HepG2 (cell line): Measurements from ENCODE around the gene MXRA7. TPM values are rescaled to one million over a fixed set of nuclear protein-coding genes. Genes with fewer than 3 reads are reported as not detected.

Experiments
- FOXO1 ChIP-seq: sonication (generic); formaldehyde crosslinking; IDR thresholded peaks from 2 replicates; pipeline ENCODE4 v1.4.0; 2020; ENCODE audit warnings: missing genetic modification reagents
- GABPB1 ChIP-seq: IDR thresholded peaks from 2 replicates; pipeline ENCODE4 v1.6.1; 2016; ENCODE audit warnings: mild to moderate bottlenecking, missing genetic modification reagents, moderate library complexity, missing compliant biosample characterization
- HNRNPH1 ChIP-seq: fragments of 200-400 bp; formaldehyde crosslinking; optimal IDR thresholded peaks from 2 replicates; pipeline ENCODE3; 2017; ENCODE audit warnings: mild to moderate bottlenecking, low read depth, low read length
- MED13 ChIP-seq: sonication (generic); formaldehyde crosslinking; IDR thresholded peaks from 2 replicates; pipeline ENCODE4 v1.5.0; 2020; ENCODE audit warnings: missing genetic modification reagents
- NR2F6 ChIP-seq, 2 experiments: IDR thresholded peaks; 2 replicates each; pipeline ENCODE4 v1.6.1; 2016; ENCODE audit warnings: antibody characterized with exemption in 1 of 2, mild to moderate bottlenecking in 1 of 2
- RARG ChIP-seq: sonication (generic); formaldehyde crosslinking; IDR thresholded peaks from 2 replicates; pipeline ENCODE4 v1.4.0; 2020; ENCODE audit warnings: low read depth, mild to moderate bottlenecking, missing genetic modification reagents
- ZNF253 ChIP-seq: sonication (generic); formaldehyde crosslinking; IDR thresholded peaks from 2 replicates; pipeline ENCODE4 v1.8.0; 2022; ENCODE audit warnings: mild to moderate bottlenecking, missing genetic modification reagents, borderline replicate concordance
- ZNF282 ChIP-seq: fragments of 450-650 bp; IDR thresholded peaks from 2 replicates; pipeline ENCODE4 v1.6.1; 2018; ENCODE audit not compliant: partially characterized antibody
- ZNF343 ChIP-seq: sonication (generic); formaldehyde crosslinking; IDR thresholded peaks from 2 replicates; pipeline ENCODE4 v1.4.0; 2020; ENCODE audit warnings: mild to moderate bottlenecking, missing genetic modification reagents
- ZNF350 ChIP-seq: sonication (generic); formaldehyde crosslinking; IDR thresholded peaks from 2 replicates; pipeline ENCODE4 v1.4.0; 2020; ENCODE audit warnings: mild to moderate bottlenecking, low read depth, missing genetic modification reagents, borderline replicate concordance
- ZNF615 ChIP-seq: sonication (generic); formaldehyde crosslinking; IDR thresholded peaks from 2 replicates; pipeline ENCODE4 v1.5.0; 2020; ENCODE audit warnings: mild to moderate bottlenecking, missing genetic modification reagents, borderline replicate concordance
- ZNF7 ChIP-seq: IDR thresholded peaks from 2 replicates; pipeline ENCODE4 v1.6.1; 2016; ENCODE audit warnings: missing biosample characterization, missing genetic modification reagents
- ZNF766 ChIP-seq: sonication (generic); formaldehyde crosslinking; IDR thresholded peaks from 2 replicates; pipeline ENCODE4 v1.5.0; 2020; ENCODE audit warnings: missing genetic modification reagents, borderline replicate concordance
- ZNF777 ChIP-seq: sonication (generic); formaldehyde crosslinking; IDR thresholded peaks from 2 replicates; pipeline ENCODE4 v1.4.0; 2020; ENCODE audit warnings: missing genetic modification reagents
- ZSCAN25 ChIP-seq: sonication (generic); formaldehyde crosslinking; IDR thresholded peaks from 2 replicates; pipeline ENCODE4 v1.8.0; 2022; ENCODE audit warnings: mild to moderate bottlenecking, missing genetic modification reagents
- polyA plus RNA-seq, 8 experiments: library from polyadenylated mRNA; depleted of rRNA in 3 of 8; stranded (reverse) in 7 of 8; unstranded in 1 of 8; fragments of >200 nt; fragmentation: Illumina TruSeq in 4 of 8; extraction: Trizol in 4 of 8; gene quantifications; 2 replicates each; pipeline versions ENCODE4 v1.2.1 to v1.2.3, GENCODE V29; 2011 to 2016; ENCODE audit warnings: low read depth in 4 of 8, missing spikeins in 1 of 8, mixed read lengths in 1 of 8; ENCODE audit not compliant: insufficient read depth in 1 of 8
- total RNA-seq, 5 experiments: library from RNA; depleted of rRNA; stranded (reverse); fragments of >200 nt; fragmentation: Illumina TruSeq; extraction: Trizol; gene quantifications; 2 replicates each; pipeline ENCODE4 v1.2.3, GENCODE V29; 2016; ENCODE audit warnings: low read depth in 1 of 5
- TF ChIP-seq, protein P1 (sequence below): sonication (generic); formaldehyde crosslinking; IDR thresholded peaks from 2 replicates; pipeline ENCODE4 v1.4.0; 2020; ENCODE audit warnings: missing genetic modification reagents
- TF ChIP-seq, protein P2 (sequence below): sonication (generic); formaldehyde crosslinking; IDR thresholded peaks from 2 replicates; pipeline ENCODE4 v1.8.0; 2022; ENCODE audit warnings: missing genetic modification reagents, mild to moderate bottlenecking, moderate library complexity, borderline replicate concordance
- TF ChIP-seq, protein P3 (sequence below), 2 experiments: sonication (generic) in 1 of 2; formaldehyde crosslinking in 1 of 2; IDR thresholded peaks; 2 replicates each; pipeline versions ENCODE4 v1.4.0 to v1.6.1; 2018 to 2020; ENCODE audit warnings: missing genetic modification reagents in 2 of 2, borderline replicate concordance in 1 of 2, low read depth in 1 of 2, mild to moderate bottlenecking in 1 of 2, missing biosample characterization in 1 of 2
- TF ChIP-seq, protein P4 (sequence below): sonication (generic); formaldehyde crosslinking; IDR thresholded peaks from 2 replicates; pipeline ENCODE4 v1.5.1; 2020; ENCODE audit warnings: missing genetic modification reagents, mild to moderate bottlenecking, borderline replicate concordance
- TF ChIP-seq, protein P5 (sequence below): sonication (generic); formaldehyde crosslinking; IDR thresholded peaks from 2 replicates; pipeline ENCODE4 v1.9.0; 2021; ENCODE audit warnings: missing genetic modification reagents, mild to moderate bottlenecking, borderline replicate concordance

MXRA7 gene
- total and polyA plus RNA-seq, 2 of the 13 experiments (the other 11 are each of a cell fraction or from before 2014, with no cell fraction given), result 44.8 to 112 TPM

DNA sequence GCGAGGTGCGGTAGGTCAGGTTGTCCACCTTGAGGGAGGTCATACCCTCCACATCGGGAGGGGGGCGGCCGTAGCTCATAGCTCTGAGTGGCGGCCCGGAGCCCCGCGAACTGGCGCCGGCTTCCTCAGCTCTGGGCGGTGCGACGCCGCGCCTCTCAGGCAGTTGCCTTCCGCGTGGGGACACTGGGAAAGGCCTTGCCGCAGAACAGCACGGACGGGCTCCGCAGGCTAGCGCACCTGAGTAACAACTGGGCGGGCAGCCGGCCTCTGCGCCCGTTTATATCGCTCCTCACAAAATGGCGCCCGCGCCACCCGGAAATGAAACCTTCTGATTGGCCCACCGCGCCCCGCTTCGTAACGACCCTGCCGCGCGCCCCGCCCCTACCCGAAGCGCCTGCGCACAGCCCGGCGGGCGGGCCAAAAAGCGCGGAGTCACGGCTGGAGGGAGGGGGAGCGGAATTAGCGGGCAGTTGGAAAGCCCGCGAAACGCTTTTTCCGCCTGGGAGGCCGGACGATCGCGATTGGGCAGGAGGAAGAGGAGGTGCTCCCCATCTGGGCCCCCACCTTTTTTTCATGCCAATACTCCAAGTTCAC is 26.4 kb upstream of the MXRA7 start, which contains the start of gene SRSF2 (continued):
- TF ChIP-seq, protein P1, sequence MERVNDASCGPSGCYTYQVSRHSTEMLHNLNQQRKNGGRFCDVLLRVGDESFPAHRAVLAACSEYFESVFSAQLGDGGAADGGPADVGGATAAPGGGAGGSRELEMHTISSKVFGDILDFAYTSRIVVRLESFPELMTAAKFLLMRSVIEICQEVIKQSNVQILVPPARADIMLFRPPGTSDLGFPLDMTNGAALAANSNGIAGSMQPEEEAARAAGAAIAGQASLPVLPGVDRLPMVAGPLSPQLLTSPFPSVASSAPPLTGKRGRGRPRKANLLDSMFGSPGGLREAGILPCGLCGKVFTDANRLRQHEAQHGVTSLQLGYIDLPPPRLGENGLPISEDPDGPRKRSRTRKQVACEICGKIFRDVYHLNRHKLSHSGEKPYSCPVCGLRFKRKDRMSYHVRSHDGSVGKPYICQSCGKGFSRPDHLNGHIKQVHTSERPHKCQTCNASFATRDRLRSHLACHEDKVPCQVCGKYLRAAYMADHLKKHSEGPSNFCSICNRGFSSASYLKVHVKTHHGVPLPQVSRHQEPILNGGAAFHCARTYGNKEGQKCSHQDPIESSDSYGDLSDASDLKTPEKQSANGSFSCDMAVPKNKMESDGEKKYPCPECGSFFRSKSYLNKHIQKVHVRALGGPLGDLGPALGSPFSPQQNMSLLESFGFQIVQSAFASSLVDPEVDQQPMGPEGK, result peak; percentile 89
- TF ChIP-seq MED13 (CRISPR knock-in tag) (peak; percentile 91), GABPB1 (peak; percentile 94), ZSCAN25 (CRISPR knock-in tag) (no peak; the same call in 1 of the 2 replicates), ZNF777 (CRISPR knock-in tag) (peak; percentile 38; the same call in 1 of the 2 replicates), ZNF282 (no peak), ZNF766 (CRISPR knock-in tag) (peak; percentile 98; the same call in 1 of the 2 replicates), RARG (CRISPR knock-in tag) (no peak; the same call in 1 of the 2 replicates), ZNF615 (CRISPR knock-in tag) (no peak), HNRNPH1 (no peak), ZNF350 (CRISPR knock-in tag) (peak; percentile 94), ZNF343 (CRISPR knock-in tag) (peak; percentile 82), FOXO1 (peak; percentile 85), ZNF7 (CRISPR knock-in tag) (no peak), ZNF253 (CRISPR knock-in tag) (peak; percentile 91; the same call in 1 of the 2 replicates), NR2F6 (IDR thresholded peaks at IDR 0.05) (no peak), NR2F6 (CRISPR knock-in tag; IDR thresholded peaks at IDR 0.05) (peak; percentile 60; the same call in 1 of the 2 replicates)
- TF ChIP-seq, protein P2, sequence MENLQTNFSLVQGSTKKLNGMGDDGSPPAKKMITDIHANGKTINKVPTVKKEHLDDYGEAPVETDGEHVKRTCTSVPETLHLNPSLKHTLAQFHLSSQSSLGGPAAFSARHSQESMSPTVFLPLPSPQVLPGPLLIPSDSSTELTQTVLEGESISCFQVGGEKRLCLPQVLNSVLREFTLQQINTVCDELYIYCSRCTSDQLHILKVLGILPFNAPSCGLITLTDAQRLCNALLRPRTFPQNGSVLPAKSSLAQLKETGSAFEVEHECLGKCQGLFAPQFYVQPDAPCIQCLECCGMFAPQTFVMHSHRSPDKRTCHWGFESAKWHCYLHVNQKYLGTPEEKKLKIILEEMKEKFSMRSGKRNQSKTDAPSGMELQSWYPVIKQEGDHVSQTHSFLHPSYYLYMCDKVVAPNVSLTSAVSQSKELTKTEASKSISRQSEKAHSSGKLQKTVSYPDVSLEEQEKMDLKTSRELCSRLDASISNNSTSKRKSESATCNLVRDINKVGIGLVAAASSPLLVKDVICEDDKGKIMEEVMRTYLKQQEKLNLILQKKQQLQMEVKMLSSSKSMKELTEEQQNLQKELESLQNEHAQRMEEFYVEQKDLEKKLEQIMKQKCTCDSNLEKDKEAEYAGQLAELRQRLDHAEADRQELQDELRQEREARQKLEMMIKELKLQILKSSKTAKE (CRISPR knock-in tag), result peak; percentile 13; the same call in 1 of the 2 replicates
- TF ChIP-seq, protein P3, sequence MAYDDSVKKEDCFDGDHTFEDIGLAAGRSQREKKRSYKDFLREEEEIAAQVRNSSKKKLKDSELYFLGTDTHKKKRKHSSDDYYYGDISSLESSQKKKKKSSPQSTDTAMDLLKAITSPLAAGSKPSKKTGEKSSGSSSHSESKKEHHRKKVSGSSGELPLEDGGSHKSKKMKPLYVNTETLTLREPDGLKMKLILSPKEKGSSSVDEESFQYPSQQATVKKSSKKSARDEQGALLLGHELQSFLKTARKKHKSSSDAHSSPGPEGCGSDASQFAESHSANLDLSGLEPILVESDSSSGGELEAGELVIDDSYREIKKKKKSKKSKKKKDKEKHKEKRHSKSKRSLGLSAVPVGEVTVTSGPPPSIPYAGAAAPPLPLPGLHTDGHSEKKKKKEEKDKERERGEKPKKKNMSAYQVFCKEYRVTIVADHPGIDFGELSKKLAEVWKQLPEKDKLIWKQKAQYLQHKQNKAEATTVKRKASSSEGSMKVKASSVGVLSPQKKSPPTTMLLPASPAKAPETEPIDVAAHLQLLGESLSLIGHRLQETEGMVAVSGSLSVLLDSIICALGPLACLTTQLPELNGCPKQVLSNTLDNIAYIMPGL (CRISPR knock-in tag; IDR thresholded peaks at IDR 0.05; ENCODE audit: borderline replicate concordance in 1 of 2, low read depth in 1 of 2), result peak; percentile 75 to 88
- TF ChIP-seq, protein P4, sequence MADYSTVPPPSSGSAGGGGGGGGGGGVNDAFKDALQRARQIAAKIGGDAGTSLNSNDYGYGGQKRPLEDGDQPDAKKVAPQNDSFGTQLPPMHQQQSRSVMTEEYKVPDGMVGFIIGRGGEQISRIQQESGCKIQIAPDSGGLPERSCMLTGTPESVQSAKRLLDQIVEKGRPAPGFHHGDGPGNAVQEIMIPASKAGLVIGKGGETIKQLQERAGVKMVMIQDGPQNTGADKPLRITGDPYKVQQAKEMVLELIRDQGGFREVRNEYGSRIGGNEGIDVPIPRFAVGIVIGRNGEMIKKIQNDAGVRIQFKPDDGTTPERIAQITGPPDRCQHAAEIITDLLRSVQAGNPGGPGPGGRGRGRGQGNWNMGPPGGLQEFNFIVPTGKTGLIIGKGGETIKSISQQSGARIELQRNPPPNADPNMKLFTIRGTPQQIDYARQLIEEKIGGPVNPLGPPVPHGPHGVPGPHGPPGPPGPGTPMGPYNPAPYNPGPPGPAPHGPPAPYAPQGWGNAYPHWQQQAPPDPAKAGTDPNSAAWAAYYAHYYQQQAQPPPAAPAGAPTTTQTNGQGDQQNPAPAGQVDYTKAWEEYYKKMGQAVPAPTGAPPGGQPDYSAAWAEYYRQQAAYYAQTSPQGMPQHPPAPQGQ, result no peak
- TF ChIP-seq, protein P5, sequence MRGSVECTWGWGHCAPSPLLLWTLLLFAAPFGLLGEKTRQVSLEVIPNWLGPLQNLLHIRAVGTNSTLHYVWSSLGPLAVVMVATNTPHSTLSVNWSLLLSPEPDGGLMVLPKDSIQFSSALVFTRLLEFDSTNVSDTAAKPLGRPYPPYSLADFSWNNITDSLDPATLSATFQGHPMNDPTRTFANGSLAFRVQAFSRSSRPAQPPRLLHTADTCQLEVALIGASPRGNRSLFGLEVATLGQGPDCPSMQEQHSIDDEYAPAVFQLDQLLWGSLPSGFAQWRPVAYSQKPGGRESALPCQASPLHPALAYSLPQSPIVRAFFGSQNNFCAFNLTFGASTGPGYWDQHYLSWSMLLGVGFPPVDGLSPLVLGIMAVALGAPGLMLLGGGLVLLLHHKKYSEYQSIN (CRISPR knock-in tag), result no peak
